Measurements from ENCODE around the gene PCNT. TPM values are rescaled to one million over a fixed set of nuclear protein-coding genes. Genes with fewer than 3 reads are reported as not detected.
A peak's percentile ranks its signal among the peaks of the same experiment; 100 is the strongest.

The PCNT gene
- total RNA-seq, 3 donors from 2014 or later (not counting 1 experiment from before 2014, with no cell fraction given) = 83.6 to 94.9 (median 84.0) TPM

GRCh38 chr21:46491553-46491952, 167.6 kb downstream of the PCNT start:
- Mint-ChIP-seq H3K4me3 (no peak overlapping the region), H3K36me3 (peaks cover 15% of the 10 kb centered on the region), H3K27ac (peak overlapping the region; percentile 6 to 8)

GRCh38 chr21:46492851-46493250, 168.9 kb downstream of the PCNT start:
- Histone ChIP-seq H3K4me3 (ENCODE audit: low read length) (no peak overlapping the region), H3K4me1 (ENCODE audit: control insufficient read depth, insufficient read depth, low read length) (no peaks in the 10 kb centered on the region), H3K36me3 (ENCODE audit: control insufficient read depth, insufficient read depth, low read length) (peaks cover 50% of the 10 kb centered on the region), H3K27ac (ENCODE audit: low read length) (no peak overlapping the region), H3K9me3 (ENCODE audit: control insufficient read depth, insufficient read depth, low read length) (peaks cover 2% of the 10 kb centered on the region), H3K27me3 (ENCODE audit: control insufficient read depth, insufficient read depth, low read length) (no peaks in the 10 kb centered on the region)
- DNase-seq = no peak
- TF ChIP-seq CTCF (IDR thresholded peaks at IDR 0.05) = no peak
- intact Hi-C loops (cut with micrococcal nuclease) = no loop called here
- no peak for ATAC-seq
- Mint-ChIP-seq H3K27ac (peak overlapping the region; percentile 6 to 8), H3K9me3 (no peaks in the 10 kb centered on the region), H3K36me3 (peaks cover 9% of the 10 kb centered on the region), H3K27me3 (ENCODE audit: low read depth in 2 of 2) (no peaks in the 10 kb centered on the region), H3K4me3 (no peak overlapping the region), H3K4me1 (peaks cover 21 to 38% of the 10 kb centered on the region in 2 donors)
- 96% methylated on average over 4 of the region's 5 CpGs for WGBS (ENCODE audit: insufficient coverage)

More at GRCh38 chr21:46491553-46491952, 167.6 kb downstream of the PCNT start:
- H3K4me1 ChIP-seq (ENCODE audit: control insufficient read depth, insufficient read depth, low read length) = no peaks in the 10 kb centered on the region
- ATAC-seq (no peak), DNase-seq (no peak)
- Mint-ChIP-seq H3K9me3 (no peaks in the 10 kb centered on the region), H3K27me3 (ENCODE audit: low read depth in 2 of 2) (no peaks in the 10 kb centered on the region), H3K4me1 (peaks cover 27 to 45% of the 10 kb centered on the region in 2 donors)
- H3K9me3 ChIP-seq (ENCODE audit: control insufficient read depth, insufficient read depth, low read length) = peaks cover 2% of the 10 kb centered on the region
- WGBS (ENCODE audit: insufficient coverage) = 95% methylated on average over 2 of the region's 3 CpGs
- no peaks in the 10 kb centered on the region for H3K27me3 ChIP-seq (ENCODE audit: control insufficient read depth, insufficient read depth, low read length)
- intact Hi-C loops (cut with micrococcal nuclease) = no loop called here
- no peak overlapping the region for H3K4me3 ChIP-seq (ENCODE audit: low read length)
- H3K27ac ChIP-seq (ENCODE audit: low read length) = no peak overlapping the region
- H3K36me3 ChIP-seq (ENCODE audit: control insufficient read depth, insufficient read depth, low read length) = peaks cover 46% of the 10 kb centered on the region
- TF ChIP-seq CTCF (IDR thresholded peaks at IDR 0.05) = no peak

- H3K4me3 ChIP-seq (ENCODE audit: low read length) = no peak overlapping the region
- H3K36me3 ChIP-seq (ENCODE audit: control insufficient read depth, insufficient read depth, low read length) = peaks cover 58% of the 10 kb centered on the region
- peak overlapping the region; percentile 35 to 47 for H3K27ac Mint-ChIP-seq
- H3K27me3 ChIP-seq (ENCODE audit: control insufficient read depth, insufficient read depth, low read length) = no peaks in the 10 kb centered on the region
- no peaks in the 10 kb centered on the region for H3K27me3 Mint-ChIP-seq (ENCODE audit: low read depth in 2 of 2)
- no peak overlapping the region for H3K4me3 Mint-ChIP-seq
- WGBS (ENCODE audit: insufficient coverage) = 95% methylated on average over 3 of the region's 6 CpGs
- intact Hi-C loops (cut with micrococcal nuclease) = no loop called here
- no peaks in the 10 kb centered on the region for H3K4me1 ChIP-seq (ENCODE audit: control insufficient read depth, insufficient read depth, low read length)
- H3K27ac ChIP-seq (ENCODE audit: low read length) = no peak overlapping the region
- DNase-seq (no peak), ATAC-seq (no peak)
- TF ChIP-seq CTCF (IDR thresholded peaks at IDR 0.05) = no peak
- H3K4me1 Mint-ChIP-seq = peaks cover 13 to 30% of the 10 kb centered on the region in 2 donors
- no peaks in the 10 kb centered on the region for H3K9me3 Mint-ChIP-seq
- peaks cover 9% of the 10 kb centered on the region for H3K36me3 Mint-ChIP-seq
- H3K9me3 ChIP-seq (ENCODE audit: control insufficient read depth, insufficient read depth, low read length) = peaks cover 2% of the 10 kb centered on the region
These were observed 169.9 kb downstream of the PCNT start for GRCh38 chr21:46493828-46494227.

Other genes starting within 250 kb of the PCNT start
- gene COL6A2, start 226.0 kb upstream of the PCNT start, total RNA-seq = 100 to 1,000 TPM in 1 of 3 donors, 10 to 100 TPM in 2; 93.9 to 110 (median 97.2) TPM
- gene FTCD, start 168.6 kb upstream of the PCNT start, total RNA-seq = under 1 TPM in 1 of 3 donors, not detected in 2; 0.34 TPM
- gene SPATC1L, start 139.7 kb upstream of the PCNT start, total RNA-seq = 1 to 10 TPM in 2 of 3 donors, under 1 TPM in 1; 0.18 to 4.0 (median 2.7) TPM
- gene LSS, start 95.4 kb upstream of the PCNT start, total RNA-seq = 10 to 100 TPM; 59.9 to 82.2 (median 62.7) TPM
- 100 to 1,000 TPM; 143 to 172 (median 159) TPM for gene MCM3AP, start 38.5 kb upstream of the PCNT start, total RNA-seq
- 10 to 100 TPM; 10.8 to 13.7 (median 12.7) TPM for gene YBEY, start 37.8 kb upstream of the PCNT start, total RNA-seq
- 1 to 10 TPM; 4.0 to 8.9 (median 5.2) TPM for gene C21orf58, start 286 bp upstream of the PCNT start, total RNA-seq
- gene DIP2A, start 134.7 kb downstream of the PCNT start, total RNA-seq = 100 to 1,000 TPM; 166 to 308 (median 170) TPM

Measured in natural killer cell (primary cell).